ENCODE data around the gene LRRC75A.

Gene LRRC75A

DNA sequence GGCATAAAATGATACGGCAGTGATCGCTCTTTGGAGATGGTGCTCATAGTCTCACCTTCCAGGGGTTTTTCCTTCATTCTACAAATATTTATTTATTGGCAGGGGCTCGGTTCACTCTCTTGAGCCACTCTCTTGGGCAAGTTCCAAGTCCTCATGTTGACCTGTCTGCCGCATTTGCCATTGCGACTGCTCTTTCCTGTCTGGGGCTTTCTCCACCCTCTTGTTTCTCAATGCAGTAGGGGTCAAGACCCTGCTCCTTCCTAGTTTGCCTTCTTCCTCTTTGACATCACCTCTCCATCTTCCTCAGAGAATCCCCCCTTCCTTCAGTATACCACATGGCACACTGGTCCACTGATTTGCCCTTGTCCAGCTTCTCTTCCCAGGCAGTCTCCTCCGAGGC lies 21.9 kb upstream of the LRRC75A start:
- Histone ChIP-seq H3K9ac (ENCODE audit: low read length) (no peak overlapping the region), H3K27me3 (replicated peaks; ENCODE audit: control insufficient read depth, insufficient read depth, low read length) (no peaks in the 10 kb centered on the region), H3K4me1 (ENCODE audit: control insufficient read depth, insufficient read depth, low read length) (peaks cover 20% of the 10 kb centered on the region), H3K4me3 (ENCODE audit: low read length) (no peak overlapping the region), H3K9me3 (ENCODE audit: control insufficient read depth, low read length) (no peaks in the 10 kb centered on the region), H3K36me3 (ENCODE audit: control insufficient read depth, insufficient read depth, low read length, severe bottlenecking) (no peaks in the 10 kb centered on the region)
- DNase-seq (ENCODE audit: low read depth): no peak

DNA sequence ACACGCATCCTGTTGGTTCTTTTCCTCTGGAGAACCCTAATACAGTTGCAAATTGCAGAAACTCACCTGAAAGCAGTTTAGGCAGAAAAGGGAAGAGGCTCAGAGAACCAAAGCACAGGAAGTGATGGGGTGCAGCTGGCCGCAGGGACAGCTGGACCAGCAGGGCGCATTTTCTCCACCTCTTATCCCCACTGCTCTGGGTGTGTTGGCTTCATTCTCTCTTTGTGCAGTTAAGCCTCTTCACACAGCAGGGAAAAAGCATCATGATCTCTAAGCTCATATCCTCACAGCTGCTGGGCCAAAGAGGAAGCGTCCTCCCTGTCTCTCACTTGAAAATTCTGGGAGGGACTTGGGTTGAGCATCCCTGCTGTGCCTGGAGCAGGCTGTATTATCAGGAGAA lies 20.0 kb upstream of the LRRC75A start:
- H3K4me1 ChIP-seq (ENCODE audit: control insufficient read depth, insufficient read depth, low read length): peaks cover 25% of the 10 kb centered on the region
- H3K9me3 ChIP-seq (ENCODE audit: control insufficient read depth, low read length): no peaks in the 10 kb centered on the region
- DNase-seq (ENCODE audit: low read depth): no peak
- H3K9ac ChIP-seq (ENCODE audit: low read length): no peak overlapping the region
- H3K27me3 ChIP-seq (replicated peaks; ENCODE audit: control insufficient read depth, insufficient read depth, low read length): no peaks in the 10 kb centered on the region
- no peak overlapping the region for H3K4me3 ChIP-seq (ENCODE audit: low read length)
- H3K36me3 ChIP-seq (ENCODE audit: control insufficient read depth, insufficient read depth, low read length, severe bottlenecking): no peaks in the 10 kb centered on the region

DNA sequence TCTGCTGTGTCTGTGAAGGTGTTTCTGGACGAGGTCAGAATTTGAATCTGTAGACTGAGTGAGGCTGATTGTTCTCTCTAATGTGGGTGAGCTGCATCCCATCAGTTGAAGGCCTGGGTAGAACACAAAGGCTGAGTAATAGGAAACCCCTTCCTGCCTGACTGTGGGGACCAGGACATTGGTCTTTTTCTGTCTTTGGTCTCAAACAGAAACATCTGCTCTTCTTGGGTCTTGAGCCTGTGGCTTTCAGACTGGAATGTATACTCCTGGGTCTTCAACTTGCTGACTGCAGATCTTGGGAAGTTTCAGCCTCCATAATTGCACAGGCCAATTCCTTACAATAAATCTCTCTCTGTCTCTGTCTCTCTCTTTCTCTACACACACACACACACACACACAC lies 19.6 kb upstream of the LRRC75A start:
- H3K27me3 ChIP-seq (replicated peaks; ENCODE audit: control insufficient read depth, insufficient read depth, low read length): no peaks in the 10 kb centered on the region
- peaks cover 22% of the 10 kb centered on the region for H3K4me1 ChIP-seq (ENCODE audit: control insufficient read depth, insufficient read depth, low read length)
- no peaks in the 10 kb centered on the region for H3K36me3 ChIP-seq (ENCODE audit: control insufficient read depth, insufficient read depth, low read length, severe bottlenecking)
- no peak overlapping the region for H3K4me3 ChIP-seq (ENCODE audit: low read length)
- no peak for DNase-seq (ENCODE audit: low read depth)
- no peaks in the 10 kb centered on the region for H3K9me3 ChIP-seq (ENCODE audit: control insufficient read depth, low read length)
- no peak overlapping the region for H3K9ac ChIP-seq (ENCODE audit: low read length)

DNA sequence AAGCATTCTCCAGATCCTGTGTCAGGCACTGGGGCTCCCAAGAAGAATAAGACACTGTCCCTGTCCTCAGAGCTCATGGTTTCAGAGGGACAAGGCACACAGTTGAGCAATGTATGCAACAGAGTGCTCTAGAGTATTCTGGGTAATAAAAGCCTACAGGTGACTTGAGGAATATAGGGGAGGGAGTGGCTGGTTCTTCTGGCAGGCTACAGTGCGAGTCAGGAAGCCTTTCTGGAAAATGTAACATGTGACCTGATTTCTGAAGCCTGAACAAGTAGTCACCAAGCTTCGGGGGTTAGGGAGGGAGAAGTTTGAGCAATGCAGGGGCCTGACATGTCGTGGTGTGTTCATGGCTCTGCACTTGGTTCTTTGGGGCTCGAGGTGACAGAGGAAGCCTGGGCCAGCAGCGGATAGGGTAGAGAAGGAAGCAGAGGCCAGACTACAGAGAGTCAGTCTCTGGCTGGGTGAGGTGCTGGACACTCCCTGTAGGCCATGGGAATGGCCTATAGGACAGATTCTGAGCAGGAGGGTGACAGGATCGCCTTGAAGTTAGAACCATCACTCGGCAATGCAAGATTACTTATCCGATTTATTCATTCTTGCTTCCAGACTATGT lies 16.0 kb upstream of the LRRC75A start:
- Histone ChIP-seq H3K9me3 (ENCODE audit: control insufficient read depth, low read length) (no peaks in the 10 kb centered on the region), H3K4me3 (ENCODE audit: low read length) (no peak overlapping the region), H3K36me3 (ENCODE audit: control insufficient read depth, insufficient read depth, low read length, severe bottlenecking) (no peaks in the 10 kb centered on the region), H3K4me1 (ENCODE audit: control insufficient read depth, insufficient read depth, low read length) (peaks cover 17% of the 10 kb centered on the region), H3K9ac (ENCODE audit: low read length) (no peak overlapping the region), H3K27me3 (replicated peaks; ENCODE audit: control insufficient read depth, insufficient read depth, low read length) (no peaks in the 10 kb centered on the region)
- DNase-seq (ENCODE audit: low read depth): no peak

DNA sequence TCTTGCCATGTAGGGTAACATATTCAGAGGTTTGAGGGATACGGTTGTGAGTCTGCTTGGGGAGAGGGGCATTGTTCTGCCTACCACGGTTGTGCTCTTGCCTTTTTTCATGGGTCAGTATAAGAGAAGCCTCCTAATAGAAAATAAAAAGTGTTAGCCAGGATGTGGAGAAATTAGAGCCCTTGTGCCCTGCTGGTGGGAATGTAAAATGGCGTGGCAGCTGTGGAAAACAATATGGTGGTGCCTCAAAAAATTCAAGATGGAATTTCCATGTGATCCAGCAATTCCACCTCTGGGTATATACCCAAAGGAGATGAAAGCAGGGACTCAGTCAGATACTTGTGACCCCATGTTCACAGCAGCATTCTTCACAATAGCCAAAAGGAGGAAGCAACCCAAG lies 14.2 kb upstream of the LRRC75A start:
- Histone ChIP-seq H3K9ac (ENCODE audit: low read length) (no peak overlapping the region), H3K36me3 (ENCODE audit: control insufficient read depth, insufficient read depth, low read length, severe bottlenecking) (no peaks in the 10 kb centered on the region), H3K9me3 (ENCODE audit: control insufficient read depth, low read length) (no peaks in the 10 kb centered on the region), H3K4me3 (ENCODE audit: low read length) (no peak overlapping the region), H3K4me1 (ENCODE audit: control insufficient read depth, insufficient read depth, low read length) (peaks cover 13% of the 10 kb centered on the region), H3K27me3 (replicated peaks; ENCODE audit: control insufficient read depth, insufficient read depth, low read length) (no peaks in the 10 kb centered on the region)
- no peak for DNase-seq (ENCODE audit: low read depth)

DNA sequence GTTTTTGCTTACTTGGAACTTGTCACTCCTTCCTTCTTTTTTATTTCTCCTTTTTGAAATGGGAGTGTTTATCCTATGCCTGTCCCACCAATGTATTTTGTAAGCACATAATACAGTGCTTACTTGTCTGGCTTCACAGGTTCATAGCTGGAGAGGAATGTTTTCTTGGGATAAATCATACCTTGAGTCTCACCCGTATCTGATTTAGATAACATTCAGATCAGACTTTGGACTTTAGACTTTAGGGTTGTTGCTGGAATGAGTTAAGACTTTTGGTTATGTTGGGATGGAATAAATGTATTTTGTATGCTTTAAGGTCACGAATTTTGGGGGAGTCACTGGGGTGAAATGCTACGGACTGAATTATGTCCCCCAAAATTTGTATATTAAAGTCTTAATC lies 13.0 kb upstream of the LRRC75A start:
- H3K9me3 ChIP-seq (ENCODE audit: control insufficient read depth, low read length): no peaks in the 10 kb centered on the region
- no peak for DNase-seq (ENCODE audit: low read depth)
- H3K4me1 ChIP-seq (ENCODE audit: control insufficient read depth, insufficient read depth, low read length): peaks cover 13% of the 10 kb centered on the region
- H3K36me3 ChIP-seq (ENCODE audit: control insufficient read depth, insufficient read depth, low read length, severe bottlenecking): no peaks in the 10 kb centered on the region
- H3K9ac ChIP-seq (ENCODE audit: low read length): no peak overlapping the region
- H3K27me3 ChIP-seq (replicated peaks; ENCODE audit: control insufficient read depth, insufficient read depth, low read length): no peaks in the 10 kb centered on the region
- no peak overlapping the region for H3K4me3 ChIP-seq (ENCODE audit: low read length)

DNA sequence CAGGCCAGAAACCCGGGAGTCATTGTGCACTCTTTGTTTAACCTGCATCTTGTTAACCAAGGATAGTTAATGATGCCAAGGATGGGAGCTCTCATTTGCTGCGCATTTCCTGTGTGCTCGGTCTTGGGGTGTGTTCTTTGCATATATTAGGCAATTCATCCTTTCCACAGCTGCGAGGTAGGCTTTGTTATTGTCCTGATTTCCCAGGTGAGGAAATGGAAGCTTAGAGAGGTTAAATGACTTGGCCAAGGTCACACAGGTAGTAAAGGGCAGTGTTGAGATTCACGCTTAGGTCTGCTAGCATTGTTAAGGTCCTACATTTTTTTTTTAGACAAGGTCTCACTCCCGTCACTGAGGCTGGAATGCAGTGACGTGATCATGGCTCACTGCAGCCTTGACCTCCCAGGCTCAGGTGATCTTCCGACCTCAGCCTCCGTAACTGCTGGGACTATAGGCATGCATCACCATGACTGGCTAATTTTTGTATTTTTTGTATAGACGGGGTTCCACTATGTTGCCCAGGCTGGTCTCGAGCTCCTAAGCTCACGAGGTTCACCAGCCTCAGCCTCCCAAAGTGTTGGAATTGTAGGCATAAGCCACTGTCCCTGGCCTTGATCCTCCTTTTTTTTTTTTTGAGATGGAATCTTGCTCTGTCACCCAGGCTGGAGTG lies 5.0 kb upstream of the LRRC75A start:
- no peak overlapping the region for H3K4me3 ChIP-seq (ENCODE audit: low read length)
- no peaks in the 10 kb centered on the region for H3K36me3 ChIP-seq (ENCODE audit: control insufficient read depth, insufficient read depth, low read length, severe bottlenecking)
- no peaks in the 10 kb centered on the region for H3K4me1 ChIP-seq (ENCODE audit: control insufficient read depth, insufficient read depth, low read length)
- no peak overlapping the region for H3K9ac ChIP-seq (ENCODE audit: low read length)
- no peaks in the 10 kb centered on the region for H3K9me3 ChIP-seq (ENCODE audit: control insufficient read depth, low read length)
- H3K27me3 ChIP-seq (replicated peaks; ENCODE audit: control insufficient read depth, insufficient read depth, low read length): peaks cover 39% of the 10 kb centered on the region
- DNase-seq (ENCODE audit: low read depth): no peak

DNA sequence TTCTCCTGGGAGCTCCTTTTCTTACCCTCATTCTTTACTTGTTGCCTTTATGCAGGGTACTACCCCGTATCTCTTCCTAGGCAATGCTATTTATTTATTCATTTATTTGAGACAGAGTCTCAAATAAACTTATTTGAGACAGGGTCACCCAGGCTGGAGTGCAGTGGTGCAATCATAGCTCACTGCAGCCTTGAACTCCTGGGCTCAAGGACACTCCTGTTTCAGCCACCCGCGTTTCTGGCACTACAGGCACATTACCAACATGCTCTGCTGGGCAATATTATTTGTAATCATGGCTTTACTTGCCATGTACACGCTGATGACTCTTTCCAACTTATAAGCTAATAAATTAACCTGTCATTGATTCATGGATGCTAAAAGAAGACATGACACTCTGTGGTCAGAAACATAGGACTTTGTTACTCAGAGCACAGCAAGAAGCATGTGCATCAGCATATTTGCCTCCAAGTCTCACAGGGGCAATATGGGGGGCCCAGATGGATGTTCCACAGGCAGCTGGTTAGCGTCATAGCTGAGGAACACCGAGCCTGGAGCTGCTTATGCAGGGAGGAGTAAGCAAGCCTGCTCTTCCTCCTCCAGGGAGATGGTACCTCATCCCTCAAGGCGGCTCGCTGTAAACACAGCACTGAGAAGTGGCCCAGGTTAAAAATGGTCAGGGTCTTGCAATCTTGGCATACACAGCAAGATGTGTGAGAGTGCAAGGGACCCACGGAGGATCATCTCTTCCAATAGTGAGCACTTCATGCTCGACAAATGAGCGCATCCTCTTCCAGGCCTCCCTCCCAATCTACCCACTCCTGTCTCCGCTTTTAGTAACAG lies 4.2 kb upstream of the LRRC75A start:
- Histone ChIP-seq H3K4me1 (ENCODE audit: control insufficient read depth, insufficient read depth, low read length) (no peaks in the 10 kb centered on the region), H3K4me3 (ENCODE audit: low read length) (no peak overlapping the region), H3K9ac (ENCODE audit: low read length) (no peak overlapping the region), H3K27me3 (replicated peaks; ENCODE audit: control insufficient read depth, insufficient read depth, low read length) (peaks cover 39% of the 10 kb centered on the region), H3K9me3 (ENCODE audit: control insufficient read depth, low read length) (no peaks in the 10 kb centered on the region), H3K36me3 (ENCODE audit: control insufficient read depth, insufficient read depth, low read length, severe bottlenecking) (no peaks in the 10 kb centered on the region)
- DNase-seq (ENCODE audit: low read depth): no peak

DNA sequence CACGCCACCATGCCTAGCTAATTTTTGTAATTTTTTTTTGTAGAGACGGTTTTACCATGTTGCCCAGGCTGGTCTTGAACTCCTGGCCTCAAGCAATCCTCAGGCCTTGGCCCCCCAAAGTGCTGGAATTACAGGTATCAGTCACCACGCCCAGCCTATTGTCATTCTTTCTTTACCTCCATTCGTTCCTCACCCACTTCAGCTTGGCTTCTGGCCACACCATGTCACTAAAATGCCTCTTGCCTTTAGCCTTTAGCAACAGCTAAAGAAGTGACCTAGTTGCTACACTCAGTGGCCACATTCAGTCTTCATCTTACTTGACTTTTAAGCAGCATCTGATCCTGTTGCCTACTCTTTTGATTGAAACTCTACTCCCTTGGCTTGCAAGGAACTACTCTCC lies 3.6 kb upstream of the LRRC75A start:
- no peak for DNase-seq (ENCODE audit: low read depth)
- Histone ChIP-seq H3K27me3 (replicated peaks; ENCODE audit: control insufficient read depth, insufficient read depth, low read length) (peaks cover 39% of the 10 kb centered on the region), H3K9ac (ENCODE audit: low read length) (no peak overlapping the region), H3K9me3 (ENCODE audit: control insufficient read depth, low read length) (no peaks in the 10 kb centered on the region), H3K36me3 (ENCODE audit: control insufficient read depth, insufficient read depth, low read length, severe bottlenecking) (no peaks in the 10 kb centered on the region), H3K4me3 (ENCODE audit: low read length) (no peak overlapping the region), H3K4me1 (ENCODE audit: control insufficient read depth, insufficient read depth, low read length) (no peaks in the 10 kb centered on the region)

DNA sequence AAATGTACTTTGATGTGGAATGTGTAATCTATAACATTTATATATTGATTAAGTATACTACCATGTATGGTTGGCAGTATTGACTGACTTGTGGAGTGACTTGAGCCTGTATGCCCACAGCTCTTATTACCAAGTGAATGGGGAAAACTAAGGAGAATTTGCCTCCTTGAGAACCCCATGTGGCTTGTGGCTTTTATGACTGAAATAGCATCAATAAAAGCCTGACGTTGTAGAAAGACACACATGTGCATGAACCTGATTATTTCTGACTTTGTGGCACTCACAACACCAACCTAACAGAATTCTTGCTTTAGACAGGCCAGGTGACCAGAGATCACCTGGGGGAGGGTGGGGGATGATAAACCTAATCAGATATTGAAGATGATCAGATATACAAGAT lies 2.1 kb upstream of the LRRC75A start:
- Histone ChIP-seq H3K4me3 (ENCODE audit: low read length) (no peak overlapping the region), H3K27me3 (replicated peaks; ENCODE audit: control insufficient read depth, insufficient read depth, low read length) (peaks cover 39% of the 10 kb centered on the region), H3K9me3 (ENCODE audit: control insufficient read depth, low read length) (no peaks in the 10 kb centered on the region), H3K36me3 (ENCODE audit: control insufficient read depth, insufficient read depth, low read length, severe bottlenecking) (no peaks in the 10 kb centered on the region), H3K4me1 (ENCODE audit: control insufficient read depth, insufficient read depth, low read length) (no peaks in the 10 kb centered on the region), H3K9ac (ENCODE audit: low read length) (no peak overlapping the region)
- DNase-seq (ENCODE audit: low read depth): no peak

DNA sequence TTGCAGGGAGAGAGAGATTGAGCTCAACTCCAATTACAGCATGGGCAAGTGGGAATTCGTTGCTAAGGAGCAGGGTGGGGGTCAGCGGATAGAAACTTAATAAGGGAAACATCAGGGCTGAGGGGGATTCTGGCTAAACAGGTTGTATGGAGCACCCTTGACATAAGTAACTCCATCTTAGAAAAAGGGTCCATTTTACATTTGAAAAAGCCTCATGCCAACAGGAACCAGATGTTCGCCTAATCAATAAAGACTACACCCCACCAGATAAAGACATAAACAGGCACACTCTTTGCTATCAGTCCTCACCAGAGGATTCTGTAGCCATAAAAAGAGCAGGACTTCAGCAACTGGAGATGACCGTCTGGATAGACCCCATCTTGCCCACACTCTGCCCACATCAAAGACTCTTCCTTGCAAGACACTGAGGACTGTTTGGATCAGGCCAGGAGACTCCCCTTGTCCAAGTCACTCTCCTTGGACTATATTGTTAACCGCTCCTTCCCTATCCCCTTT lies 1.6 kb upstream of the LRRC75A start:
- no peaks in the 10 kb centered on the region for H3K36me3 ChIP-seq (ENCODE audit: control insufficient read depth, insufficient read depth, low read length, severe bottlenecking)
- peaks cover 39% of the 10 kb centered on the region for H3K27me3 ChIP-seq (replicated peaks; ENCODE audit: control insufficient read depth, insufficient read depth, low read length)
- DNase-seq (ENCODE audit: low read depth): no peak

More for the DNA sequence above, 1.6 kb upstream of the LRRC75A start:
- peaks cover 2% of the 10 kb centered on the region for H3K4me1 ChIP-seq (ENCODE audit: control insufficient read depth, insufficient read depth, low read length)
- no peaks in the 10 kb centered on the region for H3K9me3 ChIP-seq (ENCODE audit: control insufficient read depth, low read length)
- no peak overlapping the region for H3K4me3 ChIP-seq (ENCODE audit: low read length)
- H3K9ac ChIP-seq (ENCODE audit: low read length): no peak overlapping the region
